C4-2B (cell line): ENCODE measurements around the gene LGR6.

ENCODE experiments used
- H3K27ac ChIP-seq: fragments of 450-650 bp; 2 replicates; pipeline ENCODE4 v1.5.1; 2017
- CTCF ChIP-seq: fragments of 450-650 bp; conservative IDR thresholded peaks from 2 replicates; pipeline ENCODE4 v1.5.1; 2017; ENCODE audit warnings: mild to moderate bottlenecking
- ZFX ChIP-seq: fragments of 450-650 bp; IDR thresholded peaks from 2 replicates; pipeline ENCODE4 v1.6.1; 2017

LGR6 gene

GRCh38 chr1:202223121-202223860 is 29.7 kb downstream of the LGR6 start:
- no peak overlapping the region for H3K27ac ChIP-seq
- TF ChIP-seq ZFX (no peak), CTCF (no peak)

GRCh38 chr1:202224453-202224852 is 30.9 kb downstream of the LGR6 start:
- no peak overlapping the region for H3K27ac ChIP-seq
- TF ChIP-seq ZFX (no peak), CTCF (no peak)

GRCh38 chr1:202225131-202225530 is 31.5 kb downstream of the LGR6 start:
- TF ChIP-seq CTCF (no peak), ZFX (no peak)
- no peak overlapping the region for H3K27ac ChIP-seq

GRCh38 chr1:202227053-202227672 is 33.6 kb downstream of the LGR6 start:
- TF ChIP-seq ZFX (no peak), CTCF (no peak)
- H3K27ac ChIP-seq, result no peak overlapping the region

GRCh38 chr1:202227997-202228401 is 34.4 kb downstream of the LGR6 start:
- H3K27ac ChIP-seq, result no peak overlapping the region
- TF ChIP-seq CTCF (no peak), ZFX (no peak)

GRCh38 chr1:202228484-202229122 is 35.0 kb downstream of the LGR6 start:
- TF ChIP-seq ZFX, result no peak
- TF ChIP-seq CTCF, result no peak
- no peak overlapping the region for H3K27ac ChIP-seq

- no peak overlapping the region for H3K27ac ChIP-seq
- no peak for TF ChIP-seq CTCF
- TF ChIP-seq ZFX, result no peak
Measured at GRCh38 chr1:202229376-202229775, 35.8 kb downstream of the LGR6 start.
